ENCODE measurements around the gene CACHD1. TPM values are rescaled to one million over a fixed set of nuclear protein-coding genes. Genes with fewer than 3 reads are reported as not detected.

CACHD1 gene
- total and polyA plus RNA-seq, 2 of the 4 experiments (the other 2 are of a cell fraction) = 2.9 to 5.9 TPM

DNA sequence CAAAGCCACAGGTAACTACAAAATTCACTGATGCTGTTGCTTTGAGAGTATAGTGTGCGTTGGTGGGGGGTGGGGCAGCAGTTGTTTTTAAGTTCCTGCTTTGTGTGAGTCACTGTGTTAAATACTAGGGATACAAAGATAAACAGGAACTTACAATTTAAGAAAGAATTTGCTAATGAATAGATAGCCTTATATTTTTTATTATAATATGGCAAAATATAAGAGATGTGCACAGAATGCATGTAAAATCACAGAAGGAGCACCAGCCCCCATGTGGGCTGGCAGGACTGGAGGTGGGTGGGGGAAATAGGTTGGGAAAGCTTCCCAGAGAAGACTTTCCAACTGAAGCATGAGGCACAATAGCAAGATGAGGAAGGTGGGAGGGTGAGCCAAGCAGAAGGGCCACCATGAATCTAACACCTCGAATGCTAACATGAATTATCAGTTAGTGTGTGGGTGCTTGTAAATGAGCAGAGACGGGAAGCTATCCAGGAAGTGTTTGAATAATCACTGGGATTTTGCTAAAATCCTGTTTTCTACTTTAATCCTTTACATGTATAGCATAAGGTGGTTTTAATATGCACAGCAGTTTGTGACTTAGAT, 217.9 kb downstream of the CACHD1 start:
- Histone ChIP-seq H3K27ac (ENCODE audit: insufficient read depth, low read length) (no peak overlapping the region), H3K14ac (replicated peaks; ENCODE audit: low read depth, low read length) (peak overlapping the region; percentile 39; the same call in 1 of the 2 replicates), H2BK120ac (ENCODE audit: low read depth, low read length) (peak overlapping the region; percentile 62), H2BK5ac (ENCODE audit: low read depth, low read length, poor library complexity, severe bottlenecking) (no peak overlapping the region), H3K9me3 (ENCODE audit: control insufficient read depth, insufficient read depth, low read length) (no peaks in the 10 kb centered on the region), H3K18ac (ENCODE audit: low read depth, low read length) (no peak overlapping the region), H3K4me3 (ENCODE audit: insufficient read depth, low read depth, low read length) (no peak overlapping the region), H3K27me3 (ENCODE audit: control insufficient read depth, insufficient read depth, low read length) (no peaks in the 10 kb centered on the region), H2BK20ac (ENCODE audit: low read depth, low read length) (peak overlapping the region; percentile 60; the same call in 1 of the 2 replicates), H3K4me1 (ENCODE audit: control insufficient read depth, insufficient read depth, low read length) (peaks cover 15% of the 10 kb centered on the region), H3K56ac (ENCODE audit: extremely low read depth, insufficient read depth, low read length) (no peak overlapping the region), H4K91ac (ENCODE audit: insufficient read depth, low read depth, low read length) (peak overlapping the region; percentile 68), H3K9me1 (ENCODE audit: insufficient read depth, low read length) (peaks cover 14% of the 10 kb centered on the region; the same call in 1 of the 2 replicates), H3K4me2 (ENCODE audit: low read depth, low read length) (no peak overlapping the region), H3K79me1 (ENCODE audit: low read depth in 1 of 2, low read length in 2 of 2) (no peaks in the 10 kb centered on the region), H2AFZ (replicated peaks; ENCODE audit: low read length, poor library complexity) (peak overlapping the region; percentile 9), H2BK15ac (ENCODE audit: low read depth, low read length) (peak overlapping the region; percentile 25; the same call in 2 of the 3 replicates), H2AK5ac (ENCODE audit: low read depth, low read length) (no peak overlapping the region), H4K8ac (ENCODE audit: low read depth in 2 of 2, low read length in 2 of 2) (peak overlapping the region; percentile 37 to 39; a peak in 1 of 4 replicates), H4K20me1 (ENCODE audit: insufficient read depth, low read length) (no peaks in the 10 kb centered on the region), H3K23ac (ENCODE audit: low read depth, low read length) (no peak overlapping the region), H3K4ac (ENCODE audit: low read depth, low read length) (peak overlapping the region; percentile 68), H2AK9ac (replicated peaks; ENCODE audit: low read depth, low read length, poor library complexity) (no peak overlapping the region), H3K9ac (ENCODE audit: low read depth, low read length) (no peak overlapping the region), H3K36me3 (ENCODE audit: control insufficient read depth, insufficient read depth, low read length) (no peaks in the 10 kb centered on the region), H4K5ac (ENCODE audit: low read depth, low read length) (no peak overlapping the region)
- in situ Hi-C loops (cut with MboI; ENCODE audit: low sequenced_read_pairs) (no loop called here), intact Hi-C loops (cut with micrococcal nuclease) (loop anchor here (5.0 kb wide), 1 partner anchor 999 kb away; no protein-coding TSS in a partner anchor), dilution Hi-C loops (cut with HindIII; ENCODE audit: low sequenced_read_pairs, unreplicated experiment) (no loop called here)
- DNase-seq = peak; percentile 46
- CTCF ChIA-PET = no interaction called here
- WGBS, 2 experiments (ENCODE audit: extremely low coverage in 2 of 2, insufficient read length in 1 of 2) = no CpG with 5 or more reads among the region's 3 CpGs
- POLR2A ChIA-PET (ENCODE audit: unreplicated experiment) = no interaction called here
- no TSS peak for BruUV-seq (replicated peaks)
- no peak for TF ChIP-seq BHLHE40 (IDR thresholded peaks at IDR 0.05; ENCODE audit: low read depth, low read length)
- no peak for TF ChIP-seq CTCF (conservative IDR thresholded peaks at IDR 0.05; ENCODE audit: low read depth, low read length)
- TF ChIP-seq, protein P1, sequence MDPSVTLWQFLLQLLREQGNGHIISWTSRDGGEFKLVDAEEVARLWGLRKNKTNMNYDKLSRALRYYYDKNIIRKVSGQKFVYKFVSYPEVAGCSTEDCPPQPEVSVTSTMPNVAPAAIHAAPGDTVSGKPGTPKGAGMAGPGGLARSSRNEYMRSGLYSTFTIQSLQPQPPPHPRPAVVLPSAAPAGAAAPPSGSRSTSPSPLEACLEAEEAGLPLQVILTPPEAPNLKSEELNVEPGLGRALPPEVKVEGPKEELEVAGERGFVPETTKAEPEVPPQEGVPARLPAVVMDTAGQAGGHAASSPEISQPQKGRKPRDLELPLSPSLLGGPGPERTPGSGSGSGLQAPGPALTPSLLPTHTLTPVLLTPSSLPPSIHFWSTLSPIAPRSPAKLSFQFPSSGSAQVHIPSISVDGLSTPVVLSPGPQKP (IDR thresholded peaks at IDR 0.05; ENCODE audit: borderline replicate concordance, low read depth, low read length) = no peak
- TF ChIP-seq CEBPB (IDR thresholded peaks at IDR 0.05; ENCODE audit: low read depth, low read length) = no peak
- TF ChIP-seq SMC3 (IDR thresholded peaks at IDR 0.05; ENCODE audit: low read depth, low read length) = no peak
- TF ChIP-seq POLR2A (IDR thresholded peaks at IDR 0.05; ENCODE audit: low read depth, low read length) = no peak
- no peak for TF ChIP-seq USF2 (IDR thresholded peaks at IDR 0.05; ENCODE audit: low read depth, low read length)
- TF ChIP-seq CHD1 (IDR thresholded peaks at IDR 0.05; ENCODE audit: low read depth, low read length) = no peak
- TF ChIP-seq MAZ (IDR thresholded peaks at IDR 0.05; ENCODE audit: borderline replicate concordance, low read depth, low read length) = no peak
- no peak for TF ChIP-seq RCOR1 (IDR thresholded peaks at IDR 0.05; ENCODE audit: insufficient replicate concordance, low read length)
- no peak for TF ChIP-seq MAFK (IDR thresholded peaks at IDR 0.05; ENCODE audit: low read depth, low read length)
- TF ChIP-seq NFE2L2 (IDR thresholded peaks at IDR 0.05; ENCODE audit: low read depth, low read length) = no peak
- TF ChIP-seq RAD21 (IDR thresholded peaks at IDR 0.05; ENCODE audit: low read length) = no peak
- TF ChIP-seq MXI1 (IDR thresholded peaks at IDR 0.05; ENCODE audit: borderline replicate concordance, low read depth, low read length) = no peak
- no peak for TF ChIP-seq FOS (IDR thresholded peaks at IDR 0.05; ENCODE audit: low read depth, low read length)
- no peak for TF ChIP-seq RFX5 (IDR thresholded peaks at IDR 0.05; ENCODE audit: low read depth, low read length)
- ATAC-seq (ENCODE audit: low read depth) = peak; percentile 31
